IMR-90 (cell line): Measurements from ENCODE around the gene MTUS2.

Experiments
- MAFK ChIP-seq: IDR thresholded peaks from 2 replicates; pipeline ENCODE4 v1.6.1; 2012; ENCODE audit warnings: low read depth, low read length, improper control_type of control experiment
- MAZ ChIP-seq: IDR thresholded peaks from 2 replicates; pipeline ENCODE4 v1.6.1; 2012; ENCODE audit warnings: low read depth, mild to moderate bottlenecking, low read length, improper control_type of control experiment, moderate library complexity, borderline replicate concordance
- MXI1 ChIP-seq: IDR thresholded peaks from 2 replicates; pipeline ENCODE4 v1.6.1; 2012; ENCODE audit warnings: low read depth, mild to moderate bottlenecking, low read length, moderate library complexity, borderline replicate concordance
- POLR2A ChIP-seq: IDR thresholded peaks from 2 replicates; pipeline ENCODE4 v1.6.1; 2012; ENCODE audit warnings: mild to moderate bottlenecking, low read depth, low read length
- RAD21 ChIP-seq: IDR thresholded peaks from 2 replicates; pipeline ENCODE4 v1.6.1; 2012; ENCODE audit warnings: low read length, improper control_type of control experiment
- RCOR1 ChIP-seq: IDR thresholded peaks from 2 replicates; pipeline ENCODE4 v1.6.1; 2012; ENCODE audit warnings: mild to moderate bottlenecking, low read length, improper control_type of control experiment; ENCODE audit not compliant: insufficient replicate concordance
- TF ChIP-seq, protein P1 (sequence below): conservative IDR thresholded peaks from 2 replicates; pipeline ENCODE4 v1.5.1; 2012; ENCODE audit warnings: mild to moderate bottlenecking, low read depth, low read length, improper control_type of control experiment

DNA sequence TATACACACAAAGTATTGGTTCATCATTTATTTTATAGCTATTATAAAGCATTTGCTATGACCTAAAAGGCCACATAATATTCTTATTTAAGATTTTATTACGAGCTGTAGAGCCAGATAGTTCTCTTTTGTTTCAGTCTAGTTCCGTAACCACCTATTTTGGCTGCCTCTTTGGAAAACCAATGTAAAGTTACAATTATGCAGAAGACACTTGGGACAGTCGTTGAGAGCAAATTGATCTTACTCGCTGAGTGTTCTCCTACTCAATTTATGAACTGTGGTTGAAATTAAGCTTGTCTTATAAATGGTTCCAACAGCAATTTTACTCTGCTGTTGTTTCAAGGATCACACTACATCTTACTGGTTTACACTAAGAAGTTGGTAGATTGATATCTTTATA, 653.0 kb downstream of the MTUS2 start:
- TF ChIP-seq RAD21 (no peak), POLR2A (no peak), RCOR1 (no peak), MAFK (no peak), MXI1 (no peak), MAZ (no peak)
- TF ChIP-seq, protein P1, sequence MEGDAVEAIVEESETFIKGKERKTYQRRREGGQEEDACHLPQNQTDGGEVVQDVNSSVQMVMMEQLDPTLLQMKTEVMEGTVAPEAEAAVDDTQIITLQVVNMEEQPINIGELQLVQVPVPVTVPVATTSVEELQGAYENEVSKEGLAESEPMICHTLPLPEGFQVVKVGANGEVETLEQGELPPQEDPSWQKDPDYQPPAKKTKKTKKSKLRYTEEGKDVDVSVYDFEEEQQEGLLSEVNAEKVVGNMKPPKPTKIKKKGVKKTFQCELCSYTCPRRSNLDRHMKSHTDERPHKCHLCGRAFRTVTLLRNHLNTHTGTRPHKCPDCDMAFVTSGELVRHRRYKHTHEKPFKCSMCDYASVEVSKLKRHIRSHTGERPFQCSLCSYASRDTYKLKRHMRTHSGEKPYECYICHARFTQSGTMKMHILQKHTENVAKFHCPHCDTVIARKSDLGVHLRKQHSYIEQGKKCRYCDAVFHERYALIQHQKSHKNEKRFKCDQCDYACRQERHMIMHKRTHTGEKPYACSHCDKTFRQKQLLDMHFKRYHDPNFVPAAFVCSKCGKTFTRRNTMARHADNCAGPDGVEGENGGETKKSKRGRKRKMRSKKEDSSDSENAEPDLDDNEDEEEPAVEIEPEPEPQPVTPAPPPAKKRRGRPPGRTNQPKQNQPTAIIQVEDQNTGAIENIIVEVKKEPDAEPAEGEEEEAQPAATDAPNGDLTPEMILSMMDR = no peak
